AG20443 (cell line): ENCODE data around the gene NCOR2.

Source experiments
- DNase-seq: peaks from one replicate; pipeline ENCODE4 v3.0.0; 2012; ENCODE audit warnings: low spot score, mixed read lengths

The NCOR2 gene

GRCh38 chr12:124525927-124526692, 41.3 kb downstream of the NCOR2 start:
- no peak for DNase-seq

DNA sequence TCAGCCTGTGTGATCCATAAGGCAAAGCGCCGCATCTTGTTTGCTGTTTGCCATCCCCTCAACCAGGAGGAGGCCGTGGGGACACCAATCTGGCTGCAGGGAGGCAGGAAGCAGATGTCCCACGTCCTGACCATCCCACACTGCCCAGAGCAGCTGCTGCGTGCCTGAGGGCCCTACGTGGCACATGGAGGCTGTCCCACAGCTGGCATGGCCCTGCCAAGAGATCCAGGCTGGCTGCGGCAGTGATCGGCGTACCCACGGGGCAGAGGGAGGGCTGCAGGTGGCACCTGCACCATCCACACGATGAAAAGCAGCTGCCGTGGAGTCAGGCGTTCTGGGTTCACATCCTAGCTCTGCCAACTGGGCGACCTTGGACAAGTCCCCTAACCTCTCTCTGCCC, 42.0 kb downstream of the NCOR2 start:
- peak; percentile 55 for DNase-seq

- peak; percentile 95 for DNase-seq
These were observed 43.0 kb downstream of the NCOR2 start for GRCh38 chr12:124524231-124524925.

- DNase-seq = no peak
These were observed 44.3 kb downstream of the NCOR2 start for GRCh38 chr12:124523071-124523470.

- no peak for DNase-seq
These were observed 46.5 kb downstream of the NCOR2 start for GRCh38 chr12:124520907-124521306.

- DNase-seq = no peak
These were observed 47.1 kb downstream of the NCOR2 start for GRCh38 chr12:124520265-124520701.

- DNase-seq = no peak
These were observed 47.7 kb downstream of the NCOR2 start for GRCh38 chr12:124519746-124520145.

DNA sequence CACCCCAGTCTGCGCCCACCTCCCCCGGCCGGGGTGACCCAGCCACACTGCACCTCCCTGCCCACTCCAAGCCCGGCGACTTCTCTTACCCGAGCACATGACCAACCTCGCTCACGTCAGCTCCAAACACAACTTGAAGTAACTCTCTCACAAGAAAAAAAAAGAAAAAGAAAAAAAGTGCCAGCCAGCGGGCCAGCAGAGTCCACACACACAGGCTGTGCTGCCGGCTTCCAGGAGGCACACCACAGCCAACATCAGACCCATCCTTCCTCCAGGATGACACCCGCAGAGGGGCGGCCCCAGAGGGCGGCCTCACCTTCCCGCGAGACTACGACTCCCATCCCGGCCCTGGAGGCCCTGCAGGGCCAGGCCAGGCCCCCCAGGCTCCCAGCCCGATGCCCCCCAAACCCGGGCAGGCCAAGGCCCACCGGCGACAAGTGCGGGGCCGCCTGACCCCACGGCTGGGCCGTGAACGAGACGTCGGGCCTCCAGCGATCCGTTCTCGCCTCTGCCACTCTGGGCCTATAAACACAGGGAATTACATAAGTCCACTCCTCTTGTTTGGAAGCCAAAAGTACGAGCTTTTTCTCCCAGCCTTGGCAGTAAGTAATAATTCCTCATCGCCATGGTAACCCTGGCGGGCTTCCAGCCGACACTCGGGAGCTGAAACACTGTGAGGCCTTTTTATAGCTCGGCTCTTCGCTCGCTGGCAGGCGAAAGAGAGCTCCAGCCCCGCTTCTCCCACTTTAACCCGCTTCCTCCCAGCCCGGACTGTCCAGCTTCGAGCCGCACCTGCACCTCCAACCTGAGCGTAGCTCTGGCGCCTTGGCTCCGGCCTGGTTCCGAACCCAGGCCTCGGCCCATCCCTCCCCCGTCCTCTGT, 49.1 kb downstream of the NCOR2 start:
- peak; percentile 94 for DNase-seq
